Activated T-cell treated with anti-CD3 and anti-CD28 coated beads, Interleukin-2, amount 50 U/mL, for 4 hours (primary cell): ENCODE measurements around the gene DNM3. TPM values are rescaled to one million over a fixed set of nuclear protein-coding genes. Genes with fewer than 3 reads are reported as not detected.
"Not testable (repeated sequence)": the region's sequence is repeated elsewhere in the genome, so short reads cannot be mapped to it uniquely, and the experiment has no call there.

Source experiments
- ATAC-seq, 2 donors: fragments of 200-7000 bp; cut with Tn5 transposase; one replicate each; pipeline ENCODE4 v1.10.0; 2021
- DNase-seq: peaks from one replicate; pipeline ENCODE4 v3.0.0-alpha.2; 2020
- H3K27me3 Mint-ChIP-seq: one replicate; pipeline ENCODE4 v1.8.0; 2021; ENCODE audit warnings: low read depth, mixed read lengths
- H3K36me3 Mint-ChIP-seq: one replicate; pipeline ENCODE4 v1.8.0; 2022; ENCODE audit warnings: mixed read lengths; ENCODE audit not compliant: insufficient read depth
- H3K4me1 Mint-ChIP-seq: one replicate; pipeline ENCODE4 v1.8.0; 2021; ENCODE audit warnings: low read depth, mixed read lengths
- H3K4me3 Mint-ChIP-seq: one replicate; pipeline ENCODE4 v1.8.0; 2021; ENCODE audit warnings: mild to moderate bottlenecking, moderate library complexity, mixed read lengths
- H3K9me3 Mint-ChIP-seq: one replicate; pipeline ENCODE4 v1.8.0; 2021; ENCODE audit warnings: mixed read lengths
- total RNA-seq, 3 donors: library from RNA; stranded (reverse); gene quantifications; one replicate each; pipeline ENCODE4 v1.2.1, GENCODE V29; 2021

The DNM3 gene
- total RNA-seq, 3 donors from 2014 or later: 0.35 to 0.58 (median 0.38) TPM

DNA sequence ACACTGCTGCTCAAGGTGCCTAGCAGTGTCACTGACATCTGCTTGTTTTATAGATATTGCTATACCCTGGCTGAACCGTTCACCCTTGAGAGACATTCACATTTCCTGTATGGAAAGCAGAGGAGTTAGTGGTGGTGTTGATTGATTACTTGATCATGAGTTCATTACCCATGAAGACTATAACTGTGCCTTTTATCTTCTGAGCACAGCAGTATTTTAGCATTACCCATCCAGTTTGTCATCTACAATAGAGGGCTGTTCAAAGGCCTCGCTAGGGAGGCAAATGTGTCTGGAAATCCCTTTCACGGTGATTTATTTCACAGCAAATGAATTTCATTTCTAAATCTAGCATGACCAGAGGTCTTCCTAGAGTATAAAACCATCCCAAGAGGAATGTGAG is 160.0 kb downstream of the DNM3 start:
- H3K36me3 Mint-ChIP-seq: no peaks in the 10 kb centered on the region
- H3K27me3 Mint-ChIP-seq: no peaks in the 10 kb centered on the region
- peaks cover 2% of the 10 kb centered on the region for H3K4me1 Mint-ChIP-seq
- no peak overlapping the region for H3K4me3 Mint-ChIP-seq
- H3K9me3 Mint-ChIP-seq: no peaks in the 10 kb centered on the region
- DNase-seq (no peak), ATAC-seq (no peak)

DNA sequence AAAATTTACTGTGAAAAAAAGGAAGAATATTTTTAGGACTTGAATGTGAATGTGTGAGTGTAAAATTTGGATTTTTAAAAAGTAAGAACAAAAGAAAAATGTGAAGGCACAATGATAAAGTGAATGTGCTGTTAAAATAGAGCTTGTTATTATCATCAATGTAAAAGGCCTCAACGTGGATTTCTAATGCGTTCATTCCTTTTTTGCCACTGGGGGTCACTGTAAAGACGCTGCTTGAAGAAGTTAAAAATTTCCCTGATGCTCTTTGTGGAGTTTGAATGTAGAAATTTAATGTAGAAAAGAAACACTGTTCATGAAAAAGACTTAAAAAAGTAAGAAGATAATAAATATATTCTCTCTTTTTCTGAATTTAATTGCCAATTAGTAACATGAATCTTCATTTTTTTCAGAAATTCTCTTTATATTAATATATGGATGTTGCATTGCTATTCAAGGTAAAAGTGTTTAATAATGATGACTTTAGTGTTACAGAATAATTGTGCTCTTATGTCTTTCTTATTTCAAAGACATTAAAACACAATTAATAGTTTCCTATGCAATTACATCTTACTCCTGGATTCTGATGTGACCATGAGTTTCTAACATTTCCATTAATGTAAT is 161.5 kb downstream of the DNM3 start:
- no peak for ATAC-seq
- Mint-ChIP-seq H3K4me1 (peaks cover 4% of the 10 kb centered on the region), H3K36me3 (no peaks in the 10 kb centered on the region), H3K4me3 (no peak overlapping the region), H3K27me3 (no peaks in the 10 kb centered on the region), H3K9me3 (no peaks in the 10 kb centered on the region)
- no peak for DNase-seq

DNA sequence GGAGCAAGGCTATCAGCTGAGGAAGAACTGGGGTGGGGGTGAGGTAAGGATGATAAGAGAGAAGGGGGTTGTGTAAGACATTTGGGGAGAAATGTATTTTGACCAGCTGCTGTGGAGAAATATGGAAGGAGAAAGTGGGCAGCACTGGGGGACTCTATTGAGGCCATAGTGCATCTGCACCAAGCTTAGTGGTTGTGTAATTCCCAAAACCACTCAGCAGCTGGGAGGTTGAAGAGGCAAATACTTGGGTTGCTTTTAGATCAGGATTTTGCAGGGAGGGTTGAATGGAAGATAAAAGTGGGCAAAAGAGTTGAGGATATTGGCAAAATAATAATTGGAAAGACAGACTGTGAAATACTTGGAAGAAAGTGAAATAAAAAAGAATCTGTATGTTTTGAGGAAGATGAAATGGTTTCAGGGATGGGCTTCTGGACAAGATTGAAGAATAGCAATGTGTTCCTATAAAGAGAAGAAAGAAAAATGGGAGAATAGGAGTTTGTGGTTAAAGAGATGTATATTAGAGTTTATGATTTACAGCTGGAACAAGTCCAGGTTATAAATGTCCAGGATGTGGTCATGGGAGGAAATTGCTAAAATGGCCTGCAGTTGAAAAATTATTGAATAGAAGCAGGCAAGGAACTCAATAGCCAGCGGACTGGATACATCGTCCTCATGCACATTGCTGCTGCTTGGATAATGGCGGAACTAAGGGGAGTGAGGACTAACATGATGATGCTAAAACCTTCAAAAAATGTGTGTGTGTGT is 162.7 kb downstream of the DNM3 start:
- Mint-ChIP-seq H3K9me3 (no peaks in the 10 kb centered on the region), H3K4me1 (peaks cover 4% of the 10 kb centered on the region), H3K36me3 (no peaks in the 10 kb centered on the region), H3K4me3 (no peak overlapping the region), H3K27me3 (no peaks in the 10 kb centered on the region)
- ATAC-seq: no peak
- DNase-seq: no peak

DNA sequence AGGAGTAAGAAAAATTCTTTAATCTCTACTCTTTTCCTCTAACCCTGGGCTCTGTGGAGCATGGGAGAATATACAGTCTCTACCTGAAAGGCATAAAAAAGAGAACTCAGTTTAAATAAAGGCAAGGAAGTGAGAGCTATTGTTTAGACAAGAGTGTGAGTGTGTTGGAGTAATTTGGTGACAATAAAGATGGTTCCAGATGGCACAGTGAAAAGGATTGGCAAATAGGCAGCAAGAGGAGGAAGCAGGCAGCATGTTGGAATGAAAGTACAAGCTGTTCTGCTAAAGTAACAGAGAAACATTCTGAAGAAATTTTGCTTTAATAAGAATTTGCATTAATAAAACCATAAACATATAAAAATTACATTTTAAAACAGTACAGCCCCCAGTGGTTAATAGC is 163.4 kb downstream of the DNM3 start:
- ATAC-seq (no peak), DNase-seq (no peak)
- Mint-ChIP-seq H3K27me3 (no peaks in the 10 kb centered on the region), H3K9me3 (no peaks in the 10 kb centered on the region), H3K4me3 (no peak overlapping the region), H3K4me1 (peaks cover 4% of the 10 kb centered on the region), H3K36me3 (no peaks in the 10 kb centered on the region)

DNA sequence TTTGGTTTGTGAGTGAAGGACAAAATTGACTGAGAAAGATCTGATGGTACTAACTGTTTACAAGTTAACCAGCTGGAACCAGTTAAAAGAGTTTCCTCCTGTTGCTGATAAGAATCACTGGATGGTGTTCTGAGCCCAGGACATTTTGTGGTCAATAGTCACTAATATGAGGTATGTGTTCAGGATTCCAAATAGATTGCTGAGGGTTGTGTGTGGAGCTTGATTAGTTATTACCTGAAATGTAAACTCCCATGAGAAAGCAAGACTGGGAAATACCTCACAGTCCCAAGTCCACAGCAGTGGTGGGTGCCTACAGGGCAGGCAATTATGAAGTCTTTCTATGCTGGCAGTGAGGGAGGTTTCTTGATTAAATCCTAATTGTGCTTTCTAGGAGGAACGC is 164.6 kb downstream of the DNM3 start:
- peaks cover 4% of the 10 kb centered on the region for H3K4me1 Mint-ChIP-seq
- ATAC-seq (no peak), DNase-seq (no peak)
- H3K4me3 Mint-ChIP-seq: no peak overlapping the region
- H3K9me3 Mint-ChIP-seq: no peaks in the 10 kb centered on the region
- no peaks in the 10 kb centered on the region for H3K27me3 Mint-ChIP-seq
- no peaks in the 10 kb centered on the region for H3K36me3 Mint-ChIP-seq

DNA sequence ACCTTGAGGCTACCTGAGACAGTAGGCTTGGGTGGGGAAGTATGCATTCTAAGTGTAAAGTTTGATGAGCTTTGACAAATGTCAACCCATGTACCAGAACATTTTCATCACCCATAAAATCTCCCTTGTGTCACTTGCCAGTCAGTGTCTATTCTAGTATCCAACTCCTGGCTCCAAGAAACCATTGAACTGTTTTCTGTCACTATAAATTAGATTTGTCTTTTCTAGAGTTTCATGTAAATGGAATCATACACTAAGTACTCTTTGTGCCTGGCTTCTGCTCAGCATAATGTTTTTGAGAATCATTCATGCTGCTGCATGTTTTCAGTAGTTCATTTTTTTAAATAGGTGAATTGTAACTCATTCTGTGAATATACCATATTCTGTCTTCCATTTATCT is 165.4 kb downstream of the DNM3 start:
- H3K27me3 Mint-ChIP-seq: no peaks in the 10 kb centered on the region
- no peak overlapping the region for H3K4me3 Mint-ChIP-seq
- DNase-seq: no peak
- H3K9me3 Mint-ChIP-seq: peaks cover under 1% of the 10 kb centered on the region
- ATAC-seq: no peak
- H3K4me1 Mint-ChIP-seq: peaks cover 4% of the 10 kb centered on the region
- peaks cover 3% of the 10 kb centered on the region for H3K36me3 Mint-ChIP-seq

DNA sequence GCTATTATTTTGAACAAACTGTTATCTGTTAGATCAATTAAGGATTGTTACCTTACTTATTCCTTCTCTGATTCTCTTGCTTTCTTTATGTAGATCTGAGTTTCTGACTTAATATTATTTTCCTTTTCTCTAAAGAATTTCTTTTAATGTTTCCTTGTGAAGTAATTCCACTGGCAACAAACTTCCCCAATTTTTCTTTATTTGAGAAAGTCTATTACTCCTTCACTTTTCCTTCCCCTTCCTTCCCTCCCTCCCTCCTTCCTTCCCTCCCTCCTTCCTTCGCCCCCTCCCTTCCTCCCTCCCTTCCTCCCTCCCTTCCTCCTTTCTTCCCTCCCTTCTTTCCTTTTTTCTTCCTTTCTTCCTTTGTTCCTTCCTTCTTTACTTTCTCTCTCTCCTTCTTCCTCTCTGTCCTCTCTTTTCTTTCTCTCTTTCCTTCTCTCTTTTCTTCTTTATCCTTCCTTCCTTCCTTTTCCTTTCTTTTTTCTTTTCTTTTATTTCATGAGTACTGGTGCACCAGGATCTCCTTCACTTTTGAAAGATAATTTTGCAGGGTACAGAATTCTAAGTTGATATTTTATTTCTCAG is 177.5 kb downstream of the DNM3 start:
- Mint-ChIP-seq H3K4me3 (no peak overlapping the region), H3K36me3 (no peaks in the 10 kb centered on the region), H3K9me3 (peaks cover 7% of the 10 kb centered on the region), H3K27me3 (peaks cover 28% of the 10 kb centered on the region), H3K4me1 (no peaks in the 10 kb centered on the region)
- ATAC-seq (no peak), DNase-seq (no peak)

DNA sequence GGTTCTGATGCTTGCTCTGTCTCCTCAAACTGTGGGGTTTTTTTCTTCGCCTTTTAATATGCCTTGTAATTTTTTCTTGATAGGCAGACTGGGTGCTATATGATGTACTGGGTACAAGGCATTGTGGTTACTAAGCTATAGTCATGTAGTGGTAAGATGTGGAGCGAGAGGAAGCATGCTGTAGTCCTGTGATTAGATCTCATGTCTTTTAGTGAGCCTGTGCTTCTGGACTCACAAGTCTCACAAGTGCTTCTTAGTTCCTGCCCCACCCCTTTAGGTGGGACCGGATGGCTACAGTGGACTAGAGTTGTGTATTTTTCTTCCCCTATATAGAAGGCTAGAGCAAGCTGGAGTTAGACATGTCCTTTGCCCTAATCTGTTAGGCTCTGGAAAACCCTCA is 178.7 kb downstream of the DNM3 start:
- no peak overlapping the region for H3K4me3 Mint-ChIP-seq
- ATAC-seq: no peak
- no peaks in the 10 kb centered on the region for H3K36me3 Mint-ChIP-seq
- H3K27me3 Mint-ChIP-seq: peaks cover 28% of the 10 kb centered on the region
- H3K9me3 Mint-ChIP-seq: peaks cover 7% of the 10 kb centered on the region
- H3K4me1 Mint-ChIP-seq: no peaks in the 10 kb centered on the region
- no peak for DNase-seq

DNA sequence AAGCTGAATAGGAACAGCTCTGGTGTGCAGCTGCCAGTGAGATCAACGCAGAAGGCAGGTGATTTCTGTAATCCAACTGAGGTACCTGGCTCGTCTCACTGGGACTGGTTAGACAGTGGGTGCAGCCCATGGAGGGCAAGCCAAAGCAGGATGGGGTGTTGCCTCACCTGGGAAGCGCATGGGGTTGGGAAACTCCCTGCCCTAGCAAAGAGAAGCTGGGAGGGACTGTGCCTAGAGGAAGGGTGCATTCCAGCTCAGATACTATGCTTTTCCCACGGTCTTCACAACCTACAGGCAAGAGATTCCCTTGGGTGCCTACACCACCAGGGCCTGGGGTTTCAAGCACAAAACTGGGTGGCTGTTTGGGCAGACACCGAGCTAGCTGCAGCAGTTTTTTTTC is 183.2 kb downstream of the DNM3 start:
- Mint-ChIP-seq H3K9me3 (no peaks in the 10 kb centered on the region), H3K4me3 (no peak overlapping the region), H3K4me1 (no peaks in the 10 kb centered on the region), H3K27me3 (peaks cover 29% of the 10 kb centered on the region), H3K36me3 (no peaks in the 10 kb centered on the region)
- no peak for DNase-seq
- no peak for ATAC-seq

DNA sequence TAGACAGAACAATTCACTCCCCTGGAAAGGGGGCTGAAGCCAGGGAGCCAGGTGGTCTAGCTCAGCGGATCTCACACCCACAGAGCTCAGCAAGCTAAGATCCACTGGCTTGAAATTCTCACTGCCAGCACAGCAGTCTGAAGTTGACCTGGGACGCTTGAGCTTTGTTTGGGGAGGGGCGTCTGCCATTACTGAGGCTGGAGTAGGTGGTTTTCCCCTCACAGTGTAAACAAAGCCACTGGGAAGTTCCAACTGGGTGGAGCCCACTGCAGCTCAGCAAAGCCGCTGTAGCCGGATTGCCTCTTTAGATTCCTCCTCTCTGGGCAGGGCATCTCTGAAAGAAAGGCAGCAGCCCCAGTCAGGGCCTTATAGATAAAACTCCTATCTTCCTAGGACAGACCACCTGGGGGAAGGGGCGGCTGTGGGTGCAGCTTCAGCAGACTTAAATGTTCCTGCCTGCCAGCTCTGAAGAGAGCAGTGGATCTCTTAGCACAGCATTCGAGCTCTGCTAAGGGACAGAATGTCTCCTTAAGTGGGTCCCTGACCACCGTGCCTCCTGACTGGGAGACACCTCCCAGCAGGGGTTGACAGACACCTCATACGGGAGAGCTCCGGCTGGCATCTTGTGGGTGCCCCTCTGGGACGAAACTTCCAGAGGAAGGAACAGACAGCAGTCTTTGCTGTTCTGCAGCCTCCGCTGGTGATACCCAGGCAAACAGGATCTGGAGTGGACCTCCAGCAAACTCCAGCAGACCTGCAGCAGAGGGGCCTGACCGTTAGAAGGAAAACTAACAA is 183.8 kb downstream of the DNM3 start:
- not testable (repeated sequence) for H3K36me3 Mint-ChIP-seq

DNA sequence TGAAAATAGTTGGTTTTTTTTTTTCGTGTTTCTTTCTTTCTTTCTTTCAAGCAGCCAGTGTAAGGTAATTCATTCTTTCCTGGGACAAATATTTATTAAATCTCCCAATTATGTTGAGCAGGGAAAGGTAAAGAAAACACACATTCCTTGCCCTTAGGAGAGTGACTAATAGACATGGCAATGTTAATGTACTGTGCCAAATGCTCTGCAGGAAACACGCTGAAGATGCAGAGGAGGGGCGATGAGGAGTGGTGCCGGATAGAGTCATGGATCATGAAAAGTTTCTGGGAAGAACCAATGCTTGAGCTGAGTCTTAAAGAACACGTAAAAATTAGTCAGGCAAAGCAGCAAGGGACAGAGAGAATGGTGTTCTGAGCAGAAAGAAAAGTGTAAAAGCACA is 199.2 kb downstream of the DNM3 start:
- ATAC-seq: no peak
- peaks cover 9% of the 10 kb centered on the region for H3K36me3 Mint-ChIP-seq
- no peak overlapping the region for H3K4me3 Mint-ChIP-seq
- no peaks in the 10 kb centered on the region for H3K27me3 Mint-ChIP-seq
- no peak for DNase-seq
- no peaks in the 10 kb centered on the region for H3K9me3 Mint-ChIP-seq
- H3K4me1 Mint-ChIP-seq: peaks cover 11% of the 10 kb centered on the region

More for the DNA sequence above, 183.8 kb downstream of the DNM3 start:
- not testable (repeated sequence) for ATAC-seq, DNase-seq, H3K9me3 Mint-ChIP-seq, H3K4me1 Mint-ChIP-seq, H3K4me3 Mint-ChIP-seq
- peaks cover 22% of the 10 kb centered on the region for H3K27me3 Mint-ChIP-seq

DNA sequence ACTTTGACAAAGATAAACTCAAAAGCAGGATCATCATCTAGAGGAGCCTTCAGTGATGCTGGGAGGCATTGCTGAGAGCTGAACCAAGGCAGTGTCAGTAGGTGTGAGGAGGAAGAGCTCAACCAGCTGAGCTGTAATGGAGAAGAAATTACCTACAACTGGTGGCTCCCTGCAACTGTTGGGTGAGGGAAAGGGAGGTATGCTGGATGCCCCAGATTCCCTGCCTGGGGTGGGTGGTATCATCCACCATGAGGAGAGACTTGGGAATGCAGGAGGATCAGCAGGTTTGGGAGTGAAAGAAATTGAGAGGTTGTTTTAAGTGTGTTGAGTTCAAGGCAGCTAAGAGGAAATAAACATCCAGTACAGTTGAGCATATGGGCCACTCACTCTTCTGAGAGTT is 199.8 kb downstream of the DNM3 start:
- Mint-ChIP-seq H3K36me3 (peaks cover 9% of the 10 kb centered on the region), H3K9me3 (no peaks in the 10 kb centered on the region)
- no peak for DNase-seq

DNA sequence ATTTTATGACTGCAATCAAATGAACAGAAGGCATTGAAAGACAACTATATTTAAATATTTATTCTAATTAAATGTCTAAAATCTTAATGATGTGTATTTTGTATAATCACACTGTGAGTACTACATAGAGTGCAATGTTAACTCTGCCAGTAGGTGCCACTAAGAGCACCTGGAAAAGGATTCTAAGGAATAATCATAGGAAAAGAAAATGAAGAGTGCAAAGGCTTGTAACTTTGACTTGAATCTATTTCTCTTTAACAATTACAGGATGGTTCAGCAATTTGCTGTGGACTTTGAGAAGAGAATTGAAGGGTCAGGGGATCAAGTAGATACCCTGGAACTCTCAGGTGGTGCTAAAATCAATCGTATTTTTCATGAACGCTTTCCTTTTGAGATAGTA is 200.4 kb downstream of the DNM3 start:
- ATAC-seq: no peak

More for the DNA sequence above, 199.8 kb downstream of the DNM3 start:
- no peak overlapping the region for H3K4me3 Mint-ChIP-seq
- H3K27me3 Mint-ChIP-seq: no peaks in the 10 kb centered on the region
- ATAC-seq: no peak
- H3K4me1 Mint-ChIP-seq: peaks cover 11% of the 10 kb centered on the region

DNA sequence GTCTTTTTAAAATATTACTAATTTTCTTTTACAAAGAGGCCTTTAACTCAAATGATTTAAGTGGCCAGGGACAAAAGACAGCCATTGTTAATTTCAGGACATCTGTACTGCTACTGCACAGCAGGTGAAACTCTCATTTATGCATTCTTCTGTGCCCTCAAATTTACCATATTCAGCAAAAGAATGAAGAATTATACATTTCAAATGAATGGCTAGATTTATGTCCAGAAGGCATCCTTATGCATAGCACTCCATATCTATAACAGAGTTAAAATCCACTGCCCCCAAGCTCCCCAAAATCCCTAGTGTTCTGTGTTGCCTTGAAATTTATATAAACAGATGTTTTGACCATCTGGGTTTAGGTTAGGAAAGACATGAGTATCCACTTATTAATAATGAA is 202.6 kb downstream of the DNM3 start:
- Mint-ChIP-seq H3K36me3 (peaks cover 9% of the 10 kb centered on the region), H3K4me3 (no peak overlapping the region), H3K27me3 (no peaks in the 10 kb centered on the region), H3K4me1 (peaks cover 11% of the 10 kb centered on the region), H3K9me3 (no peaks in the 10 kb centered on the region)
- no peak for ATAC-seq
- no peak for DNase-seq

More for the DNA sequence above, 200.4 kb downstream of the DNM3 start:
- no peaks in the 10 kb centered on the region for H3K27me3 Mint-ChIP-seq
- H3K4me3 Mint-ChIP-seq: no peak overlapping the region
- H3K4me1 Mint-ChIP-seq: peaks cover 11% of the 10 kb centered on the region
- no peaks in the 10 kb centered on the region for H3K9me3 Mint-ChIP-seq
- peaks cover 9% of the 10 kb centered on the region for H3K36me3 Mint-ChIP-seq
- no peak for DNase-seq
